HG02981 (cell line): Measurements from ENCODE around the gene MACO1.
"Not testable (repeated sequence)": the region's sequence is repeated elsewhere in the genome, so short reads cannot be mapped to it uniquely, and the experiment has no call there.

Experiments
- ATAC-seq: cut with Tn5 transposase; IDR thresholded peaks from one replicate; pipeline ENCODE4 v1.9.1; 2021; ENCODE audit warnings: mild to moderate bottlenecking, moderate library complexity; ENCODE audit not compliant: unreplicated experiment

Gene MACO1

DNA sequence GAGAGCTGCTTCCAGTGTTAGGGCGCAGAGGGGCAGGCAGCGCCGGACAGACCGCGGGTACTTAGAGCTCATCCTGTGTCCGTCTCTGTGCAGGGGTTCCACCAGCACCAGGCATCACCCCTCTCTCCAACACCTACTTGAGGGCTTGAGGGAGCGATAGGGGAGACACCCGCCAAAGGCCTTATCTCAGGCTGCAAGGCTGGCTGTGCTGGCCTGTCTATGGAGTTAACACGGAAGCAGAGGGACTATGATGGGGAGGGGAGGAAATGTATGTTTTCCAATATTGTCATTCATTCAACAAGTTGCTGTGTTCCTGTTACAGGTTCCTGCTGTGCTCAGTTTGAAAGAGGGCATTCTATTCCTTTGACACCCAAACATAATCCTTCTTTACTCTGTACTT lies 10.0 kb upstream of the MACO1 start, which contains the start of gene RHCE:
Gene RHCE (minus strand): TSS at position 111 of the 400 bp plus-strand sequence. CDS start 39 bp downstream, at position 72.
- ATAC-seq: not testable (repeated sequence)

- not testable (repeated sequence) for ATAC-seq
Measured at GRCh38 chr1:25423206-25423605, 7.5 kb upstream of the MACO1 start.

DNA sequence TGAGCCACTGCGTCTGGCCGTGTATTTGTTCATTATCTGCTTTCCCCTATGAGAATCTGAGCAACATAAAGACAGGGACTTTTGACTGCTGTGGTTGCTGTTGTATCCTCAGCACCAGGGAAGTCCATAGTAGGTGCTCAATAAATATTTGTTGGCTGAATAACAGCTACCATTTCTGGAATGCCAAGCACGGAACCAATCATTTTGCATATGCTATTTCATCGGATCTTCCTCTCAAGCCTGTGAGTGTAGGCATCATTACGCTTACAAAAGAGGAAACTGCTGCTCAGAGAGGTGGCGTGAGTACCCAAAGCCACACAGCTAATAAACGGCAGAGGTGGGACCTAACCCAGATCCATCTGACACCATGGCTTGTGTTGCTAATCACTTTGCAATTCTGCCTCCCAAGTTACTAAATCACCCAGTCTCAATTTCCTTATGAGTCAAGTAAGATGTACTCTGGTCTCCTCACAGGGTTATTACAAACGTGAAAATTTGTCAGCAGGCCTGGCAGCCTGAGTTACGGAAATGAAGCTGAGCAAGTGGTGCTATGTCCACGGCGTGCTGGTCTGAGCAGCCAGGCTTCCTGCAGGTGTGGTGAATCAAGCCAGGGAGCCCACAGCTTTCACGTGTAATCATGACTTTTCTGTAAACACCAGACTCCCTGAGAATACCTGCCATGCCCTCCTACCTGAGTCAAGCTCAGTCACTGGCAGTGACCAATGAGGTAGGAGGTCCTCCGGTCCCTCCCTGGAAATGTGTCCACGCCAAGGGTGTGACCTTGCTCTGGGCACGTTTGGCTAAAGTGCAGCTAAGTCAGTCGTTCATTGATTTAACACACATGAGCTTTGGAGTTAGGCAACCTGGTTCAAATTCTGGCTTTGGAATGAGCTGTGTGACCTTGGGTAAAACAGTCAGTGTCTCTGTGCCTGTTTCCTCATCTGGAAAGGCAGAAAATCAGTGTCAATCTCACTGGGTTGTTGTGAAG lies 5.3 kb upstream of the MACO1 start:
- no peak for ATAC-seq

GRCh38 chr1:25427696-25428095 lies 3.0 kb upstream of the MACO1 start:
- no peak for ATAC-seq

DNA sequence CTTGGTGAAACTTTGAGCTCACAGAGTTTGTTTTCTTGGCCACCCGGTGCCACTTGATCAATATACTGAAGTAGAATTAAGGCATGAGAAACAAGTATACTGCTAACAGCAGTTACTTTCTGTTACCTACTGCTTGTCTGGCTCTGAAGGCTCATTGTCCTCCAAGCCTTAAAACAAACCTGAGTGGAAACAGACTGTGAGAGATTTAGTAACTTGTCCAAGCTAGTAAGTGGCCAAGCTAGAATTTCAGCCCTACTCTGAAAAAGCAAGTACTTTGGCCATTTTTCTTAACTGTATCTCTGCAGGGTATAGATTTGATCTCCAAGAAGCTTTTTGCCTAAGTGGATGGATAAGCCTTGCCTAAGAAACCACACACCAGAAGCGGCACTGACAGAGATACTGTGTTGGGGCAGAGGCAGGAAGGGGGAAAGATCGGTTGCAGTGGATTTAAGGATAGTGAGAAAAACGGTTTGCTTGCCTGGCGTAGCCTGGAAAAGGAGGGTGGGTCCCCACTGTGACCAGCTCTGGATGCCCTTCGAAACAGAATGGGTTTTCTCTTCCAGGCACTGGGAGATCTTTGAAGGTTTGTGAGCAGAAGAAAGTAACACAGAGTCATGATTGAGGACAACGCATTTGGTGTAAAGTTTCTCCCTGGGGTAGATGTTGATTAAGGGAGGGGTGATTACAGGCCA lies 2.1 kb upstream of the MACO1 start:
- ATAC-seq: no peak

GRCh38 chr1:25430967-25431881 lies 527 bp downstream of the MACO1 start:
- peak; percentile 19 for ATAC-seq

- ATAC-seq: no peak
Measured at GRCh38 chr1:25431955-25432719, 1.4 kb downstream of the MACO1 start.

GRCh38 chr1:25432749-25433388 lies 2.2 kb downstream of the MACO1 start:
- ATAC-seq: no peak

GRCh38 chr1:25433389-25434186 lies 2.9 kb downstream of the MACO1 start:
- no peak for ATAC-seq

DNA sequence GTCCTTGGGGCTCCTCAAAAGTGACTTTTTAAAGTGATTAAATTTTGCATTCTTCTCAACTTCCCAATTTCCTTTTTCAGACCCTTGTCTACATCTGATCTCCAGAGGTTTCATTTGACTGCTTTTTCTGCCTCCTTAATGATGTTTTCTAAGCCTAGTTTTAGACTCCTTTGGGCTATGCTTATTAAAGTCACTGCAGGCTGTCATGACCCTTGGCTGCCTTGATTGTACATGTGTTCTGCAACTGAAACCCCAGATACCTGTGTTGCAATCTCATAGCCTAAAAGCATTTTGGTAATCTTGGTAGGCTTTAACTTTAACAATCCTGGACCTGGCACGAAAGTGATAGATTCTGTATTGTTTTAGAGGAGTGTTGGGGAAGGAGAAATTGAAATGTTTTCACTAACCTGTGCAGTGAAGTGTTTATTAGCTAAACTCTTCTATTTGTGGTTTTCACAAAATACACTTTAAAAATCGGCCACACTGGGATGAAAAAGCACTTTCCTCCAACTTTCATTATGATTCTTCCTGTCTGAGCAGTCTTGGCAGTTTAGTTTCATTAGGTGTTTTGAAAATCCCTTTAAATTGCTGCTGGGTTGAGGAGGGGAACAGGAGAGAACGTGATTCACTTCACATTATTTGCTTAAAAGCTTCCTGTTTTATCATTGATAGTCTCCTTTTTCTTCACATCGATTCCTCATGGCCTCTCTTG lies 4.9 kb downstream of the MACO1 start:
- ATAC-seq: peak; percentile 32

DNA sequence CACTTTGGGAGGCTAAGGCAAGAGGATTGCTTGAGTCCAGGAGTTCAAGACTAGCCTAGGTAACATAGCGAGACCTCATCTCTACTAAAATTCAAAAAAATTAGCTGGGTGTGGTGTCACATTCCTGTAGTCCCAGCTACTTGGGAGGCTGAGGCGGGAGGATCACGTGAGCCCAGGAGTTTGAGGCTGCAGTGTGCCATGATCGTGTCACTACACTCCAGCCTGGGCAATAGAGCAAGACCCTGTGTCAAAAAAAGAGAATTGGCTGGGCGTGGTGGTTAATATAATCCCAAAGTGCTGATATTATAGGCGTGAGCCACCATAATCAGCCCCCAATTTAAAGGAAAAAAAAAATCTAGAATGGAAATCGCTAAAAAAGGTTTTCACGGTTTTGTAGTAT lies 7.0 kb downstream of the MACO1 start:
- ATAC-seq: no peak

- ATAC-seq: no peak
Measured at GRCh38 chr1:25439287-25439686, 8.6 kb downstream of the MACO1 start.

GRCh38 chr1:25442178-25442577 lies 11.5 kb downstream of the MACO1 start:
- no peak for ATAC-seq

DNA sequence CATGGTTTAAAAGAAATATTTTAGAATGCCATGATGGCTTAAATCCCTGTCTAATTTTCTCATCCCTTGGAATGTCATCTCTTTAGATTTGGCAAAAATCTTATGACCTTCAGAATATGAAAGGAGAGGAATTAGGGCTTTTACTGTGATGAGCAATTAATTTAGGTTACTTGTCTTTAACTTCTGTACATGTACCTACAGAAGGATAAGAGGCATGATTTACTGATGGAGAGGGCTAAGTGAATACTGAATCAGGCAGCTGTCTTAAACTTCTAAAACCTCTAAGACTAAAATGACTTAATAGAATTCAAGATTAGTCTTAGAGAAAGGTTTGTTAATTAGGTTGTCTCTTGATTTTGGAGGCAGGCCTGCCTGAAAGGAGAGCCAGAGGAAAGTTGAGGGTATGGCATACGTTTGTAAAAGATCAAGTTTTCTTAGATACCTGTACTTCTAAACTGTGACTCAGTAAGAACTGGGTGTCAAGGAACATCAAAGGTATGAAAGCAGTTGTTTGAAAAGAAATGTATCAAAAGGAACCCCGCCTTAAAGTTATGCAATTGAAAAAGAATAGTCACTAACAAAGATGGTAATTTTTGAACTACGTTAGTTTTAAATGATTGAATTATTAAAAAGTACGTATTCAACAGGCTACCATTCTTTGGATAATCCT lies 12.5 kb downstream of the MACO1 start:
- ATAC-seq: no peak

- ATAC-seq: not testable (repeated sequence)
Measured at GRCh38 chr1:25444604-25445003, 13.9 kb downstream of the MACO1 start.

DNA sequence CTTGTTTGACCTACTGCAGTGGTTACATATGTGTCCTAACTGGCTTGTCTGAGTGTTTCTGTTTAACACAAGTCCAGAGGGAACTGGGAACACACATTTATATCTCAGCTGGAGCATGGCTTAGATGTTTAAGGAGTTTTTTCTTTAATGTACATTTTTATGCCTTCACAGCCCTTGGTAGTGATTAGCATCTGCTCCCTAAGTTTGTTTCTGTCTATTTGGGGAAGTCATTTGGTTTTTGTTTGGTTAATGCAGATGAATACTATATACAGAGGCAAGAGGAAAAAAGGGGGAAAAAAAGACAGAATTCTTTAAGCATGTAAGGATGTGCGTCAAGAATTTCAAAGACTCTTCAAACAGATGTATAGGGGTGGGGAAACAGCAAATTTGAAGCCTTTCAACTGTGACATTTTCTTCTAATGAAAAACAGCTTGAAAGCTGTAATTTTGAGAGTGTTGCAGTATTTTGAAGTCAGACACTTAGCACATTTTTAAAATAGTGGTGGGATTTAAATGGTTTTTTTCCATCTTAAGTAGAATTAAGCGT lies 15.4 kb downstream of the MACO1 start:
- no peak for ATAC-seq

DNA sequence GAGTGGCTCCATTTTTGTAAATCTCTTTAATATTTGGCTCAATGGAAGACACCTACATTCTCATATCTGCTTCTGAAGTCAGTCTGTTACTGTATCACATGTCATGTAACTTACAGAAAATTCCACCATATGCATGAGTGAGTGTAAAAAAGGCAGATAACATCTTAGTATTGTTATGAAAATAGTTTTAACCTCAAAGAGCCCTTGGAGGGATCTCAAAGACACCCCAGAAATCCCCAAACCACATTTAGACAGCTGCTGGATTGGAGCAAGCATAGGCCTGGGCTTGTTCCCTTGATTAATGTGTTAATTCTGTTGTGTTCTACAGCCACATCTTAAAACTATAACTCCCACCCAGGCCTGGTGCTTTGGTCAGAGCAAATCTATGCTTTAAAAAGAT lies 16.9 kb downstream of the MACO1 start:
- peak; percentile 71 for ATAC-seq
